Right forelimb (tissue), 1 donor: Measurements from ENCODE around the gene TSEN34.
"Not testable (repeated sequence)": the region's sequence is repeated elsewhere in the genome, so short reads cannot be mapped to it uniquely, and the experiment has no call there.

Experiments
- DNase-seq: peaks from one replicate; pipeline ENCODE4 v3.0.0-alpha.2; 2018

The TSEN34 gene

GRCh38 chr19:54240372-54241336 is 49.5 kb downstream of the TSEN34 start:
- DNase-seq = not testable (repeated sequence)

GRCh38 chr19:54242234-54242633 is 51.1 kb downstream of the TSEN34 start:
- not testable (repeated sequence) for DNase-seq

GRCh38 chr19:54242646-54243045 is 51.5 kb downstream of the TSEN34 start, which contains the start of gene LILRA6:
Gene LILRA6 (minus strand): TSS chr19:54242790.
- DNase-seq = not testable (repeated sequence)

- not testable (repeated sequence) for DNase-seq
Measured at GRCh38 chr19:54243809-54244208, 52.7 kb downstream of the TSEN34 start.
